Measurements from ENCODE around the gene CNGA2.

CNGA2 gene

GRCh38 chrX:151773434-151773833 lies 38.9 kb downstream of the CNGA2 start:
- no peak for DNase-seq (ENCODE audit: low read depth in 2 of 2)
- H3K4me3 ChIP-seq (replicated peaks in 1 of 2; ENCODE audit: low read depth in 2 of 2, low read length in 2 of 2) = no peak overlapping the region
- TF ChIP-seq CTCF (IDR thresholded peaks at IDR 0.05; ENCODE audit: low read depth, low read length) = no peak

GRCh38 chrX:151774421-151774820 lies 39.9 kb downstream of the CNGA2 start:
- no peak overlapping the region for H3K4me3 ChIP-seq (replicated peaks in 1 of 2; ENCODE audit: low read depth in 2 of 2, low read length in 2 of 2)
- DNase-seq (ENCODE audit: low read depth in 2 of 2) = no peak
- TF ChIP-seq CTCF (IDR thresholded peaks at IDR 0.05; ENCODE audit: low read depth, low read length) = no peak

GRCh38 chrX:151776181-151776731 lies 41.7 kb downstream of the CNGA2 start:
- no peak overlapping the region for H3K4me3 ChIP-seq (replicated peaks in 1 of 2; ENCODE audit: low read depth in 2 of 2, low read length in 2 of 2)
- peak in 1 of 2 donors; percentile 12 for DNase-seq (ENCODE audit: low read depth in 2 of 2)
- TF ChIP-seq CTCF (IDR thresholded peaks at IDR 0.05; ENCODE audit: low read depth, low read length) = no peak

GRCh38 chrX:151776936-151777335 lies 42.4 kb downstream of the CNGA2 start:
- no peak overlapping the region for H3K4me3 ChIP-seq (replicated peaks in 1 of 2; ENCODE audit: low read depth in 2 of 2, low read length in 2 of 2)
- DNase-seq (ENCODE audit: low read depth in 2 of 2) = no peak
- no peak for TF ChIP-seq CTCF (IDR thresholded peaks at IDR 0.05; ENCODE audit: low read depth, low read length)

- no peak for TF ChIP-seq CTCF (IDR thresholded peaks at IDR 0.05; ENCODE audit: low read depth, low read length)
- no peak for DNase-seq (ENCODE audit: low read depth in 2 of 2)
- H3K4me3 ChIP-seq (replicated peaks in 1 of 2; ENCODE audit: low read depth in 2 of 2, low read length in 2 of 2) = no peak overlapping the region
Measured at GRCh38 chrX:151779258-151779657, 44.7 kb downstream of the CNGA2 start.

GRCh38 chrX:151780621-151781020 lies 46.1 kb downstream of the CNGA2 start:
- TF ChIP-seq CTCF (IDR thresholded peaks at IDR 0.05; ENCODE audit: low read depth, low read length) = no peak
- no peak for DNase-seq (ENCODE audit: low read depth in 2 of 2)
- H3K4me3 ChIP-seq (replicated peaks in 1 of 2; ENCODE audit: low read depth in 2 of 2, low read length in 2 of 2) = no peak overlapping the region

GRCh38 chrX:151789179-151789800 lies 54.7 kb downstream of the CNGA2 start:
- peak; percentile 78 to 80 for DNase-seq (ENCODE audit: low read depth in 2 of 2)
- no peak for TF ChIP-seq CTCF (IDR thresholded peaks at IDR 0.05; ENCODE audit: low read depth, low read length)
- no peak overlapping the region for H3K4me3 ChIP-seq (replicated peaks in 1 of 2; ENCODE audit: low read depth in 2 of 2, low read length in 2 of 2)
